SHP77 (cell line): Measurements from ENCODE around the gene IGF2BP1.
A peak's percentile ranks its signal among the peaks of the same experiment; 100 is the strongest.

Source experiments
- DNase-seq, 2 experiments: peaks; one replicate each; lab custom pipeline; 2025; lab: John Stamatoyannopoulos, UW

Gene IGF2BP1

DNA sequence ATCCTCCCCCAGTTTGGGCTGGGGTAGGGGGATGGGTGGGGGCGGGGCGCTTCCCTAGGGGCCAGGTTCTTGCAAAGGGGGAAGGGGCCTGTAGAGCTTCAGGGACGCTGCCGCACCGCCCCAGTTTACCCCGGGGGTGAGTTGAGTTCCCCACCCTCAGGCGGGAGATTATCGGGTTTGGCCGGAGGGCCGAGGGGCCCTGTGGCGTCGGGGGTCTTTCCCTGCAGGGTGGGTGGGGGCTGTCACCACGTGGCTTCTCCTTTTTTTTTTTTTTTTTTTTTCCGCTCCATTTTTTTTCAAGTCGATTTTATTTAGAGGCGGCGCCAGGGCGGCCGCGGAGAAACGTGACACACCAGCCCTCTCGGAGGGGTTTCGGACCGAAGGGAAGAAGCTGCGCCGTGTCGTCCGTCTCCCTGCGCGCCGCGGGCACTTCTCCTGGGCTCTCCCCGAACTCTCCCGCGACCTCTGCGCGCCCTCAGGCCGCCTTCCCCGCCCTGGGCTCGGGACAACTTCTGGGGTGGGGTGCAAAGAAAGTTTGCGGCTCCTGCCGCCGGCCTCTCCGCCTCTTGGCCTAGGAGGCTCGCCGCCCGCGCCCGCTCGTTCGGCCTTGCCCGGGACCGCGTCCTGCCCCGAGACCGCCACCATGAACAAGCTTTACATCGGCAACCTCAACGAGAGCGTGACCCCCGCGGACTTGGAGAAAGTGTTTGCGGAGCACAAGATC, at the start of gene IGF2BP1:
TSS of gene IGF2BP1 (plus strand) at position 283 of the 724 bp plus-strand sequence. CDS start at position 644, 361 bp downstream.
- DNase-seq = no peak

DNA sequence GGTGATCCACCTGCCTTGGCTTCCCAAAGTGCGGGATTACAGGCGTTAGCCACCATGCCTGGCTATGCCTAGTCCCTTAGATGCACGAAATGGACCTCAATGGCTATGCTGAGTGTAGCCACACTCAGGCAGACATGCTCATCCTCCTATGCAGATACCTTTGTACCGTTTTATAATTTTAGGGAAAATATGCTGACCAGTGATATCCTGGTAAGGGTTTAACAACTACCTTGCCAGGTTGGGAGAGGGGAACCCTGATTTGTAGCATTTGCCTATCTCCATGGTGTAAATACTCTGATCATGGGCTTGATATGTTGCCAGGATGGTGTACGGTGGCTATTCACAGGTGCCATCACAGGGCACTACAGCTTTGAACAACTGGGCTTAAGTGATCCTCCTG, 45.6 kb upstream of the IGF2BP1 start:
- DNase-seq = no peak

DNA sequence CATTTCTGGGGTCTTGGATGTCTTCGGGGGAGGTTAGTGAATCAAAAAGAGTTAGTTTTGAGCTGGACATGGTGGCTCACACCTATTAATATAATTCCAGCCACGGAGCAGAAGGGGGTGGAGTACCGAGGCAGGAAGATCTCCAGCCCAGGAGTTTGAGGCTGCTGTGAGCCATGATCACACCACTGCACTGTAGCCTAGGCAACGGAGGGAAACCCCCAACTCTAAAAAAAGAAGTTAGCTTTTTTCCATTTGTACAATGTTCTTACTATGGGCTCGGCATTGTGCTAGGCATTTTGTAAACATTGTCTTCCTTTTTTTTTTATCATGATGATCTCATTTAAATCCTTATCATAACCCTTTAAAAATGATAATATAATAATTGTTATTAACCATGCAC, 44.3 kb upstream of the IGF2BP1 start:
- no peak for DNase-seq

DNA sequence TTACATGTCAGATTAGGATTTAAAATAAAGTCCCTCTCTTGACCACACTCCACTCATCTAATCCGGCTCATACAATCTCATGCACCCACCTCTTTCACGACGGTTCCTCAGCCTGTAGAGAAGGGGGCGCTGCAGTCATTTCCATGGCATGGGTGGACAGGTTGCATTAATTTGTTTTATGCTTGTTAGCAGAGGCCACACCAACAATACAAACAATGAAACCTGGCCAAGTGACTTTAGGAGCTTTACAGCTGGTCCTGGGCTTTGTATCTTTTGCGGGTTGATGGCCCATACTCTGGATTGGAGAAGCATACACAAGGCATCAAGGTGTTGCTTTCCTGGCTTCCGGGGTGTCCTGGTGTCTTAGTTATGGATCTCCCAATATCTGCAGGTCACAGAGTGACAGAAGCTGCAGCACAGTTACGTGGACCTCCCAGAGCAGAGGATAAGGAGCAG, 42.9 kb upstream of the IGF2BP1 start:
- DNase-seq = peak; percentile 28 to 49

DNA sequence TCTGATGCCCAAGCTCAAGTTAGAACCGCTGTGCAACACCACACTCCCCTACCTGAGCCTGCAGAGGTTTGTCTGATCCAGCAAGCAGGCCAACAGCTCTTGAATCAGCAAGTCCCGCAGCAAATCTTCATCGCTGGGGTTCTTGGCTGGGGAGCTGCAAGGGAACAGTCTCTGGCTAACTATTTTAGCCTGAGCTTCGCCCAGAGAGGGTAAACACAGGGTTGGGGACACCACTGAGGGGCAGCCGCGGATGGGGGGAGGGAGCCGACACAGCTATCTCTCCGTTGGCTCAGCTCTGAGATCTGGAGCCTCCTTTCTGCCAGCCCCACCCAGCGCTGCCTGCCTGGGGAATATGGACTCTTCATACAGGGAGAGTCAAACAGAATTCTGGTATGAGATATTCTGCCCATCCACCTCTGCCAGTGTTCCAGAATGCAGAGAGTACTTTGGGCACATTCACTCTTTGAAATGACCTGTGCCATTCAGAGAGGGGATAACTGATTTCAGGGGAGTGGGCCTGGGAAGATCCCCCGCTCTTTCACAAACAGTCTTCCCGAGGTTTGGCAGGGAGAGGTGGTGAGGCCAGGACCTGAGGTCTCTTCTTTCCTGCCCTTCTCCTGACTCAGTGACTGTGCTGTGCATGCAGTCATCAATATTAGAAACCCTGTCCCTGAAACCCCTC, 36.2 kb upstream of the IGF2BP1 start:
- DNase-seq = no peak

DNA sequence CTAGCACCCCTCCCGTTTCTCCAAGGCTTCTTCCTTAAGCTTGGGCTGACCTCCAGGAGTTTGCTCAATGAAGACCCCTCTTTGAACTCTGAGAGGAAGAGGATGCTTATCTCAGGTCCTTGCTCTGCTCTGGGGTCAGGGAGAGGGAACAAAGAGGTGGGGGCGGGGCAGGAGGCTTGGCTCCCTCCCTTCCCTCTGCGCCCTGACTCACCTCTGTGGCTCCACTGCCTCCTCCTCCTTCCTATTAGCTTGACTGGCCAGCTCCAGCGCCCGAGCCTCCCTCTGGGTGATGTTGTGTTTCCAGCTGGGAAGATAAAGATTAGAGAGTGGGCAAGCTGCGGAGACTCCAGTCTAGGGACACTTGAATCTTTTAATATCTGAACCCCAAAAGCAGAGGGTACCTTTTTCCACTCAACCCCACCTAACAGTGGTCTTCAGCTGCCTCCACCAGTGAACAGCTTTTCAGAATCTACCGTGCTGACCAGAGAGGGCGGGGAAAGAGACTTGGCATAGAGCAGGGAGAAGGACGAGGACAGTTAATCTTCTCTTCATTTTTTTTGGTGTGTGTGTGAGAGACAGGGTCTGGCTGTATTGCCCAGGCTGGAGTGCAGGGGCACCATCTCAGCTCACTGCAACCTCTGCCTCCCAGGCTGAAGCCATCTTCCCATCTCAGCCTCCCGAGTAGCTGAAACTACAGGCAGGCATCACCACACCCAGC, 35.5 kb upstream of the IGF2BP1 start:
- DNase-seq = no peak

DNA sequence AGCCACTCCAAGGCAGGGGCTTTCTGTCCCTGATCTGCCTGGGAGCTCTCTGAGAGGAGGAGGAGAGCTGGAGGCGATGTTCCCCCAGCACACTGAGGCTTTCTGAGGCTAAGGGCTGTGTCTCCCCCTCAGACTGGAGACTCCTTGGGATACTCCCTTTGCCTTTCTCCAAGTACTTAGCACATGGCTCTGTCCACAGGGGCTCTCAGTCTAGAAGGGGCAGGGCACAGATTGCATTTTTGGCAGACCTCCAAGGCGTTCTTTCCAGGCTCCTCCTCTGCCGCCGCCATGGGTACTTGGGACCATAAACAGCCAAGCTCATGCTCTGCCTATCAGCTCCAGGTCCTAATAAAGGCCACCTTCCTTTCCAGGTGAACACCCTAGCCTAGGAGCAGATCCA, 27.0 kb upstream of the IGF2BP1 start:
- peak in 1 of 2 experiments; percentile 7 for DNase-seq

DNA sequence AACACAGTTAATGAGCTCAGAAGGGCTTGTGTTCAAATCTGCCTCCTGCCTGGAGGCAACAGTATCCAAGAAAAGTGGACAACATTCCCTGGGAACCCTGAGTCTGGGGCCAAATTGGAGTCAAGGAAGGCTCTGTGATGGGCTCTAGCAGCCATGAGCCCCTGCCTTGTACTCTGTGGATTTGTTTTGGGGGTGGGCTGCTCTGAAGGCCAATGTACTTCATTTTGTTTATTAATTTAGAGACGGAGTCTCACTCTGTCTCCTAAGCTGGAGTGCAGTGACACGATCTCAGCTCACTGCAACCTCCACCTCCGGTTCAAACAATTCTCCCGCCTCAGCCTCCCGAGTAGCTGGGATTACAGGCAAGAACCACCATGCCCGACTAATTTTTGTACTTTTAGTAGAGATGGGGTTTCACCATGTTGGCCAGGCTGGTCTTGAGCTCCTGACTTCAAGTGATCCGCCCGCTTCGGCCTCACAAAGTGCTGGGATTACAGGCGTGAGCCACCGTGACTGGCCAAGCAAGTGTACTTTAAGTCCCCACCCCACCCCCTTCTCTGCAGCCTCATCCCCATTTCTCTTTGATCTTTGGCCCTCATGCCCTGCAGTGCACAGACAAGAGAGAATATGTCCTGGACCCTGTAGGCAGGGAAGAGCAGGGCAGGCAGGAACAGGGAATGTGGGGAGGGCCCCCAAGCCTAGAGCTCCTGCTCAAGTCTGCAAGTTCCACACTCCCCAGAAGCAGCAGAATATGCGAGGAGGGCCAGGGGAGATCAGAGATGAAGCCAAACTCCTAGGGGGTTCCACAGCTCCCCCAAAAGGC, 26.1 kb upstream of the IGF2BP1 start:
- DNase-seq = no peak

DNA sequence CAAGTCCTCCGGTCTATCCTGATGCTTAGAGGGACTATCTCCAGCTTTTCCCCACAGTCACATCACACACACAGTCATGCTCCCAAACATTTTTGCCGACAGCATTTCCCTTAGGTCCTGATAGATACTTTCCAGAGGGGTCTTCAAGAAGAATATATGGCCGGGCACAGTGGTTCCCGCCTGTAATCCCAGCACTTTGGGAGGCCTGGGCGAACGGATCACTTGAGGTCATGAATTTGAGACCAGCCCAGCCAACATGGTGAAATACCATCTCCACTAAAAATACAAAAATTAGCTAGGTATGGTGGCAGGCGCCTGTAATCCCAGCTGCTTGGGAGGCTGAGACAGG, 24.5 kb upstream of the IGF2BP1 start:
- DNase-seq = no peak

DNA sequence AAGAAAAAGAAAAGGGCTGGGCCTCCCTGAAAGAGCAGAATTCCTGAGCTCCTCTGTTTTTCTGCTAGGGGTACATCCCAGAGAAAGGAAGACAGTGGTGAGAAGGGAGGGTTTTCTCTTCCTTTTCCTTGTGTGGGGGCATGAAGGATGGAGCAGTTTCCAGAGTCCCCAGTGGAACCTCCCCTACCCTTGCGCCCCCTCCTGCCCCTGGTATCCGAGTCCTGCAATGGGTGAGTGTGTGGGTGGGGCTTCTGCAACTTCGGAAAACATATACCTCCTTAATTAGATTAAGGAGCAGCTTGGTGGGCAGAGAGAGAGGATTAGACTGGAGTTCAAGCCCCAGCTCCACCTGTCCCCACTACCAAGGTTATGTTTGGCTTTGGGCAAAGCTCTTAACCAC, 23.4 kb upstream of the IGF2BP1 start:
- no peak for DNase-seq

DNA sequence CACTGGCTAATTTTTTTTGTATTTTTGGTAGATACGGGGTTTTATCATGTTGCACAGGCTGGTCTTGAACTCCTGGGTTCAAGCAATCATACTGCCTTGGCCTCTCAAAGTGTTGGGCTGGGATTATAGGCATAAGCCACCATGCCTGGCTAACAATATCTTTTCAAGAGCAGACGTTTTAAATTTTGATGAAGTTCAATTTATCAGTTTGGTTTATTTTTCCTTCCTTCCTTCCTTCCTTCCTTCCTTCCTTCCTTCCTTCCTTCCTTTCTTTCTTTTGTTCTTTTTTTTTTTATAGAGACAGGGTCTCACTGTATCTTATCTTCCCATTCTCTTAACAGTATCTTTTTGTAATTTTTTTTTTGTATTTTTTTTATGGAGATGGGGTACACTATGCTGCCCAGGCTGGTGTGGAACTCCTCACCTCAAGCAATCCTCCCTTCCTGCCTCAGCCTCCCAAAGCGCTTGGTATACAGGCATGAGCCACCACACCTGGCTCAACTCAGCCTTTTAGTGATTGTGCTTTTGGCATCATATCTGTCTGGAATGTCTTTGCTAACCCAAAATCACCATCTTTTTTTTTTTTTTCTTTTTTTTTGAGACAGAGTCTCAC, 15.2 kb upstream of the IGF2BP1 start:
- no peak for DNase-seq

DNA sequence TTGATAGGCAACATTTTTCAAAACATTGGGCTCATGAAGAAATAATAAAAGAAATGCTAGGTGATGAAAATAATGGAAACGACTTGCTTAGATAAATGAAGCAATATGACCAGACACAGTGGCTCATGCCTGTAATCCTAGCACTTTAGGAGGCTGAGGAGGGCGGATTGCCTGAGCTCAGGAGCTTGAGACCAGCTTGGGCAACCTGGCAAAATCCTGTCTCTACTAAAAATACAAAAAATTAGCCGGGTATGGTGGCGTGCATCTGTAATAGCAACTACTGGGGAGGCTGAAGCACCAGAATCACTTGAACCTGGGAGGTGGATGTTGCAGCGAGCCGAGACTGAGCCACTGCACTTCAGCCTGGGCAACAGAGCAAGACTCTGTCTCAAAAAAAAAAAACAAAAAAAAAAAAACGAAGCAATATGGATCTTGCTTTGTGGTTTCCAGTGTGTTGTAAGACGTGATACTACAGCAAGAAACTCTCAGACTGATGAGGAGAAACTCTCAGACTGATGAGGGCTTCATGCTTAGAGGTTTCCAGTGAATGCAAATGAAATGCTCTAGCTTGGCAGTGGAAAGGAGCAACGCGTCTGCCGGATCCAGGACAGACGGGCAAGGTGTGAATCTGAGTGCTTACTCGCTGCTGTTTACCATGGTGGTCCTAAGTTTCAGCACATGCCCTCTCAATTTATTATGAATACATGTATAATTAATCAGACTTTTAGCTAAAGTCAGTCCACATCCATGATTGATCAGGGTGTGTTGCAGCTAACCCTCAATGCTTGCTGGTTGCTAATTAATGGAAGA, 11.5 kb upstream of the IGF2BP1 start:
- no peak for DNase-seq

DNA sequence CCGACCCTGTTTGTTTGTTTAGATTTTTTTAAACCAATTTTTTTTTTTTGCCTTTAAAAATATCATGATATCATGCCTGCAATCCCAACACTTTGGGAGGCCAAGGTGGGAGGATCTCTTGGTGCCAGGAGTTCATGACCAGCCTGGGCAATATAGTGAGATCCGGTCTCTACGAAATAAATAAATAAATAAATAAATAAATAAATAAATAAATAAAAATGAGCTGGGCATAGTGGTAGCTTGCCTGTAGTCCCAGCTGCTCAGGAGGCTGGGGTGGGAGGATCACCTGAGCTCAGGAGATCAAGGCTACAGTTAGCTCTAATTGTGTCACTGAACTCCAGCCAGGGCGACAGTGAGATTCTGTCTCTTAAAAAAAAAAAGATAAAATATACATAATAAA, 8.1 kb upstream of the IGF2BP1 start:
- DNase-seq = no peak

DNA sequence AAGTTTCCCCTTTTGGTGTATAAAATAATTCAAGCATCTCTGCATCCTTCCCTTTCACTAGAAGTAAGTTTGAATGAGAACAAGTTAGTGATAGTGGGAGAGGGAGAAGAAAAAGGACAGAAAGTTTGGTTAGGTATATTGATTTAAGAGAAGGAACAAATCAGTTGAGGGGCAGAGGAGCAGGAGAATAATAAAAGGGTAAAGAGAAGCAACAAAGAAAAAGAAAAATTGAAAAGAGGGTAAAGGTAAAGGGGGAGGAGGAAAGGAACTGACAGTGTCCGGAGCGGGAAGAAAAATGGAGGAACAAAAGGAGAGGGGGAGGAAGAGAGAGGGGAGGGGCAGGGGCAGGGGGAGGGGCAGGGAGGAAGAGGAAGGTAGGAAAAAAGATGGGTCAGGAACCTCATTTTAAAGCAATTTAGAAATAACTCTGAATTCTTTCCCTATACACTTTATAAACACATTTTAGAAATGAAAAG, 6.3 kb upstream of the IGF2BP1 start:
- DNase-seq = no peak

DNA sequence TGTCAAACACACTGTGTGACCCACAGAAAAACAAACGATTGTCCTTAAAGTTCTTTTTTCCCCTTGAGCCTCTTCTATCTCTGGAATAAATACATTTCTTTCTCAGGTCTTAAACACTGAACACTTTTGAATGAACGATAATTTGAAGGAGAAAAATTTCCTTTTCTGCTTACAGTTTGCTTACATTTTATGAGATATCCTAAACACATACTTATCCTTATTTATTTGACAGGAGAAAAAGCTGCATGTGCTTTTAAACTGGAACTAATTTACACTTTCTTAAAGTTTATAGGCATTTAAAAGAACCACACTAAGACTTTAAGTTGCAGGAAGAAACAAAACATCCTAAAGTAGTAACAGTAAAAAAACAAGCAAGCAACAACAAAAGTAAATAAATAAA, 4.7 kb upstream of the IGF2BP1 start:
- DNase-seq = no peak

DNA sequence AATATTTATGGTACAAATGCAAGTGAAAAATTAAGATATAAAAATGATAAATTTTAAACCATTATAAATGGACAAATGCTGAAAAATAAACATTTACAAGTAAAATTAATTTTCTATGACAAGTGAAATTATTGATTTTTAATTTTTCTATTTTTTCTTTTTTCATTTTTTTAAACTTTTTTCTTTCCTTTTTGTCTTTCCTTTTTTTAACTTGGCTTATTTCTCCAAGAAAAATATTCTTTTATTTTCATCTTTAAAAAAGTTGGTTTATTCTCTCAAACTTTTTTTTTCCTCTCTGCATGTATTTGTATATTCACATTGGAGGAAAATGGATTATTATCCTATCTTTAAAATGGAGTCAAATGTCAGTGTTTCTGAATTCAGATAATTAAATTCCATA, 3.9 kb upstream of the IGF2BP1 start:
- no peak for DNase-seq

DNA sequence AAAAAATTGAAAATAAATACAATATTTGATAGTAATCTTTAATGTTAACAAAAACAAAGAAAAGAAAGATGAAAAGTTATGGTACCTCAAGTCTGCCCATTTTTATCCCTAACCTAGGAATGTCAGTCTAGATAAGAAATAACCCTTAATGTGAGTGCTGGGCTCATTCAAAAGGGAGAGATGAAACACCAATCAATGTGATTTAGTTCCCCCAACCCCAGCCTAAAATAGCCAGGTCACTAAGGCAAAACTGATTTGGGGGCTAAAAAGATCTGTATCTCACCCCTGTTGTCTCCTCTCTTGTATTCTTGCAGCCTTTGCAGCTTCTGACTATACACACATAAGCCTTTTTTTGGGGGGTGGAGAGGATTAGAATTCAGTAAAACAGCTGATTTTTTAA, 3.2 kb upstream of the IGF2BP1 start:
- no peak for DNase-seq

DNA sequence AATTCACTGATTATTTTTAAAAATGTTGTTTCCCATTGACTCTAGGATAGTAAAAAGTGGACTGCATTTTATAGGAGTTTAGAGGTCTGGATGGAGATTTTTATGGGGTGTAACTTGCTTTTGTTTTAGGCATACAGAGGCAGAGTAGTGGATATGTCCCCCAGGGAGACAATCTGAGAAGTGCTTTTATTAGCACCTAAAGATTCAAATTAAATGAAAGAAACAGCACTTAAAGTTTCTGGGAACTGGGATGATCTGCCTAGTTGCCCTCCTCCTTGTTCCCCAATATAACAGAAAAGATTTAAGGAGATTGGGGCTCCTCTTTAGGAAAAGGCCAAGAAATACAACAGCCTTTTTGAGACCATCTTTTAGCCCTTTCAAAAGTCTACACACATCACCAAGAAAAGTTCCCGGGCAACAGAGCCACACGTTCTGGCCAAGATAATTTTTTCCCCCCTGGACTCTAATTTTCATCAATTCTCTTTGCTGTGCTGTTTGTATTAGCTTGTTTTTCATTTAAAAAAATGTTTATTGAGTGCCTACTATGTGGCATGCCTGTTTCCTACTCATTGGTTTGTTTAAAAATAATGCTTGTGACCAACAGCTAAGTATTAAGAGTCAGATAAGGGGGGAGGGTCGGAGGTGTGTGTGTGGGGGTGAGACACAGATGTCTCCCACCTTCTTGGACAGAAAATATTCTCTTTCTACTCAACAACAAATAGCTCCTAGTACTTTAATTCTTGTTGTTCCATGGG, 2.5 kb upstream of the IGF2BP1 start:
- DNase-seq = no peak

DNA sequence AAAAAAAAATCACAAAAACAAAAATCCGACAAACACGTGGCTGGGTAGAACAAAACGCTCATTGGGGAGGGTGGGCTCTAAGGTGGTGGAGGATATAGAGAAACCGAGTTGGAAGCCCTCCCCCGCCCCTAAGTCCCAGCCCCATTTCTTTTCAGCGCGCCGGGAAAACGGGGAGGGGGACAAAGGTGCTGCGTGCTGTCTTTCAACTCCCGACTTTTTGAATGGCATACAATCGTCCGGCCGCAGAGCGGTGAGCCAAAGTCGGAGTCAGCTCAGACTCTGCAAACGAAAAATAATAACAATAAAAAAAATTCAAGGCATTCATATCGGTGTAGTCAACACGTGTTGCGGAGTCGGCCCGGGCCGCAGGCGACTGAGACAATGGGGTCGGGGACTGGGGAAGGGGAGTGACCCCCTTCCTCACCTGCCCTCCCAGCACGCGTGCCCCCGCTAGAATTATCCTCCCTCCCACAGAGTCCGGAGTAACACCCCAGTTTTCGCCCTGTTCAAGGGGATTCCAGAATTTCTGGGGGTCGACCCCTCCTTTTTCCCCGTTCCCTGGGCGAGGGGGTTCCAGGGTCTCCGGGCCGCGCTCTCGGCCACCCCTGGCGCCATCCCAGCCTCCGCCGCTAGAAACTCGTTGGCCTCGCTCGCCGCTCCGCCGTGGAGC, 1.7 kb upstream of the IGF2BP1 start:
- DNase-seq = no peak
